ENCODE data around the gene GALNT17. TPM values are rescaled to one million over a fixed set of nuclear protein-coding genes. Genes with fewer than 3 reads are reported as not detected.

Gene GALNT17
- total and polyA plus RNA-seq, 5 donors from 2014 or later = not detected

GRCh38 chr7:71707041-71707440 is 575.1 kb downstream of the GALNT17 start:
- Mint-ChIP-seq H3K36me3 (no peaks in the 10 kb centered on the region), H3K27ac (no peak overlapping the region), H3K9me3 (peaks cover 0 to 23% (median 6%) of the 10 kb centered on the region in 7 donors), H3K27me3 (no peaks in the 10 kb centered on the region), H3K4me3 (no peak overlapping the region), H3K4me1 (no peaks in the 10 kb centered on the region)
- Histone ChIP-seq H3K4me3 (ENCODE audit: low read depth, low read length) (no peak overlapping the region), H3K4me1 (ENCODE audit: control insufficient read depth, insufficient read depth, low read length, poor library complexity, severe bottlenecking) (no peaks in the 10 kb centered on the region), H3K27ac (ENCODE audit: insufficient read depth, low read length, poor library complexity, severe bottlenecking) (no peak overlapping the region), H3K9me3 (ENCODE audit: control insufficient read depth in 2 of 2, low read length in 2 of 2) (peaks cover 0 to 4% of the 10 kb centered on the region in 2 experiments), H3K27me3 (ENCODE audit: control insufficient read depth, insufficient read depth, low read length) (no peaks in the 10 kb centered on the region), H3K36me3 (ENCODE audit: control insufficient read depth, insufficient read depth, low read length) (no peaks in the 10 kb centered on the region)
- DNase-seq = no peak
- no peak for ATAC-seq (ENCODE audit: low read depth in 2 of 2)

DNA sequence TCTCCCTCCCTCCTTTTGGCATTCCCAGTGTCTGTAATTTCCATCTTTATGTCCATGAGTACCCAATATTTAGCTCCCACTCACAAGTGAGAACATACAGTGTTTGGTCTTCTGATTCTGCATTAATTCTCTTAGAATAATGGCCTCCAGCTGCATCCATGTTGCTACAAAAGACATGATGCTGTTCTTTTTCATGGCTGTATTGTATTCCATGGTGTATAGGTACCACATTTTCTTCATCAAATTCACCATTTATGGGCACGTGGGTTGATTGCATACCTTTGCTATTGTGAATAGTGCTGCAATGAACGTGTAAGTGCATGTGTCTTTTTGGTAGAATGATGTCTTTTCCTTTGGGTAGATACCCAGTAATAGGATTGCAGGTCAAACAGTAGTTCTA is 576.8 kb downstream of the GALNT17 start:
- Histone ChIP-seq H3K27me3 (ENCODE audit: control insufficient read depth, insufficient read depth, low read length) (no peaks in the 10 kb centered on the region), H3K27ac (ENCODE audit: insufficient read depth, low read length, poor library complexity, severe bottlenecking) (no peak overlapping the region), H3K4me3 (ENCODE audit: low read depth, low read length) (no peak overlapping the region), H3K4me1 (ENCODE audit: control insufficient read depth, insufficient read depth, low read length, poor library complexity, severe bottlenecking) (no peaks in the 10 kb centered on the region), H3K36me3 (ENCODE audit: control insufficient read depth, insufficient read depth, low read length) (no peaks in the 10 kb centered on the region), H3K9me3 (ENCODE audit: control insufficient read depth in 2 of 2, low read length in 2 of 2) (peaks cover 0 to 4% of the 10 kb centered on the region in 2 experiments)
- no peak overlapping the region for H3K27ac Mint-ChIP-seq
- peaks cover 0 to 19% (median 3%) of the 10 kb centered on the region in 7 donors for H3K9me3 Mint-ChIP-seq
- ATAC-seq (ENCODE audit: low read depth in 2 of 2) (no peak), DNase-seq (no peak)
- H3K4me3 Mint-ChIP-seq = no peak overlapping the region
- no peaks in the 10 kb centered on the region for H3K36me3 Mint-ChIP-seq
- no peaks in the 10 kb centered on the region for H3K27me3 Mint-ChIP-seq
- no peaks in the 10 kb centered on the region for H3K4me1 Mint-ChIP-seq

DNA sequence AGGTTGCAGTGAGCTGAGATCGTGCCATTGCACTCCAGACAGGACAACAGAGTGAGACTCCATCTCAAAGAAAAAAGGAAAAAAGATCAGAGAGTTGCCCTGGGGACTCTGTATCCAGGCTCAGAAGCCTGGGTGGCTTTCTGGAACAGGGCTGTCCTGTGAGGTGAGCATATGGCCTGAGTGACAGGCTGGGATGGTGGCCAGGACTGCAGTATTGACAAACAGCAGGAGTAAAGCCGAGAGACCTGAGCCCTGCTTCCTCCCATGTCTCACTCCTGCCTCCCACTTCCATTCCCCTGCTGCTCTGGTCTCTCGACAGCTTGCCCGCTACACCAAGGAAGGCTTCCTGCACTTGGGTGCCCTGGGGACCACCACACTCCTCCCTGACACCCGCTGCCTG is 578.5 kb downstream of the GALNT17 start:
- no peak overlapping the region for H3K4me3 Mint-ChIP-seq
- no peak overlapping the region for H3K27ac Mint-ChIP-seq

GRCh38 chr7:71712653-71713180 is 580.8 kb downstream of the GALNT17 start:
- no peak for DNase-seq
- H3K27ac Mint-ChIP-seq = no peak overlapping the region
- Histone ChIP-seq H3K27ac (ENCODE audit: insufficient read depth, low read length, poor library complexity, severe bottlenecking) (no peak overlapping the region), H3K36me3 (ENCODE audit: control insufficient read depth, insufficient read depth, low read length) (no peaks in the 10 kb centered on the region), H3K27me3 (ENCODE audit: control insufficient read depth, insufficient read depth, low read length) (no peaks in the 10 kb centered on the region), H3K4me1 (ENCODE audit: control insufficient read depth, insufficient read depth, low read length, poor library complexity, severe bottlenecking) (no peaks in the 10 kb centered on the region), H3K9me3 (ENCODE audit: control insufficient read depth in 2 of 2, low read length in 2 of 2) (no peaks in the 10 kb centered on the region), H3K4me3 (ENCODE audit: low read depth, low read length) (no peak overlapping the region)
- H3K9me3 Mint-ChIP-seq = peaks cover 0 to 14% (median 4%) of the 10 kb centered on the region in 7 donors
- no peaks in the 10 kb centered on the region for H3K27me3 Mint-ChIP-seq
- H3K4me3 Mint-ChIP-seq = no peak overlapping the region
- ATAC-seq (ENCODE audit: low read depth in 2 of 2) = no peak
- H3K36me3 Mint-ChIP-seq = no peaks in the 10 kb centered on the region
- H3K4me1 Mint-ChIP-seq = no peaks in the 10 kb centered on the region

More for the DNA sequence above, 578.5 kb downstream of the GALNT17 start:
- Histone ChIP-seq H3K4me3 (ENCODE audit: low read depth, low read length) (no peak overlapping the region), H3K4me1 (ENCODE audit: control insufficient read depth, insufficient read depth, low read length, poor library complexity, severe bottlenecking) (no peaks in the 10 kb centered on the region), H3K36me3 (ENCODE audit: control insufficient read depth, insufficient read depth, low read length) (no peaks in the 10 kb centered on the region), H3K27me3 (ENCODE audit: control insufficient read depth, insufficient read depth, low read length) (no peaks in the 10 kb centered on the region), H3K27ac (ENCODE audit: insufficient read depth, low read length, poor library complexity, severe bottlenecking) (no peak overlapping the region), H3K9me3 (ENCODE audit: control insufficient read depth in 2 of 2, low read length in 2 of 2) (peaks cover 0 to 4% of the 10 kb centered on the region in 2 experiments)
- Mint-ChIP-seq H3K27me3 (no peaks in the 10 kb centered on the region), H3K36me3 (no peaks in the 10 kb centered on the region), H3K4me1 (no peaks in the 10 kb centered on the region), H3K9me3 (peaks cover 0 to 17% (median 4%) of the 10 kb centered on the region in 7 donors)
- ATAC-seq (ENCODE audit: low read depth in 2 of 2) (no peak), DNase-seq (no peak)

DNA sequence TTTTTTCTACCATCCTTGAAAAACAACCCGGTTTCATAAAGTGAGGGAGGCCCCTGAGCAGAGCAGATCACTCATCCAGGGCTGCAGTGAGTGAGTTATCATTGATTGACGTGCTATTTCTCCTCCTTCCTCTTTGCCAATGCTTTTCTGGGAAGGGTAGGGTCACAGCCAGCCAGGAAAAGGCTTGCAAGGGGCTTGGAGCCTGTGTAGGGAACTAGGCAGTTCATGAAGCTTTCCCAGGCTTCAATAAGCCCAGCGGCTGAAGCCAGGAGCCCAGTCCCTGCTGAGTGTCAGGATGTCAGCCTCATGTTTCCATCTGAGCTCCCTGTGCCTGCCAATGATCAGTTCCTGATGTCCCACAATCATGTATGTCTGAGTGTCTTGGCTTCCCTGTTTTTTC is 584.7 kb downstream of the GALNT17 start:
- Mint-ChIP-seq H3K4me1 (no peaks in the 10 kb centered on the region), H3K36me3 (no peaks in the 10 kb centered on the region), H3K27me3 (no peaks in the 10 kb centered on the region), H3K27ac (no peak overlapping the region), H3K4me3 (no peak overlapping the region), H3K9me3 (peaks cover 0 to 8% (median 2%) of the 10 kb centered on the region in 7 donors)
- DNase-seq (no peak), ATAC-seq (ENCODE audit: low read depth in 2 of 2) (no peak)
- Histone ChIP-seq H3K9me3 (ENCODE audit: control insufficient read depth in 2 of 2, low read length in 2 of 2) (no peaks in the 10 kb centered on the region), H3K4me3 (ENCODE audit: low read depth, low read length) (no peak overlapping the region), H3K27ac (ENCODE audit: insufficient read depth, low read length, poor library complexity, severe bottlenecking) (no peak overlapping the region), H3K36me3 (ENCODE audit: control insufficient read depth, insufficient read depth, low read length) (no peaks in the 10 kb centered on the region), H3K27me3 (ENCODE audit: control insufficient read depth, insufficient read depth, low read length) (no peaks in the 10 kb centered on the region), H3K4me1 (ENCODE audit: control insufficient read depth, insufficient read depth, low read length, poor library complexity, severe bottlenecking) (no peaks in the 10 kb centered on the region)

- Histone ChIP-seq H3K9me3 (ENCODE audit: control insufficient read depth in 2 of 2, low read length in 2 of 2) (no peaks in the 10 kb centered on the region), H3K4me3 (ENCODE audit: low read depth, low read length) (no peak overlapping the region), H3K27me3 (ENCODE audit: control insufficient read depth, insufficient read depth, low read length) (no peaks in the 10 kb centered on the region), H3K4me1 (ENCODE audit: control insufficient read depth, insufficient read depth, low read length, poor library complexity, severe bottlenecking) (no peaks in the 10 kb centered on the region), H3K36me3 (ENCODE audit: control insufficient read depth, insufficient read depth, low read length) (no peaks in the 10 kb centered on the region), H3K27ac (ENCODE audit: insufficient read depth, low read length, poor library complexity, severe bottlenecking) (no peak overlapping the region)
- Mint-ChIP-seq H3K36me3 (no peaks in the 10 kb centered on the region), H3K4me1 (no peaks in the 10 kb centered on the region), H3K4me3 (no peak overlapping the region), H3K27me3 (no peaks in the 10 kb centered on the region), H3K27ac (no peak overlapping the region), H3K9me3 (peaks cover 0 to 8% (median 2%) of the 10 kb centered on the region in 7 donors)
- ATAC-seq (ENCODE audit: low read depth in 2 of 2) = no peak
- DNase-seq = no peak
These were observed 586.6 kb downstream of the GALNT17 start for GRCh38 chr7:71718563-71718962.

DNA sequence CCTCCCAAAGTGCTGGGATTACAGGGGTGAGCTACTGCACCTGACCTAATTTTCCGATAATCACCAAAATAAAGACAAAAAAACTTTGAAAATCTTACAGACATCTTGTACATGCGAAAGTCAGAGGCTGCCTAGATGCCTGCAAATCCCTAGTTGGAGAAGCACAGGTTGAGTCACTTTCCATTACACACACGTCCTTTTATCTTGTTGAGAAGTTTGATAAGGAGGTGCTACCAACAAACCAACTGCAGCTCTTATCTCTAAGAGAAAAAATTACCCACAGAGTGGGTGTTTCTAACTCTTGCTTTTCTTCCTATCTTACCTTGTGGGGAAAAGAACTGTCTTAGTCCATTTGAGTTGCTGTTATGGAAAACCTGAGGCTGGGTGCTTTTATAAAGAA is 589.8 kb downstream of the GALNT17 start:
- no peaks in the 10 kb centered on the region for H3K4me1 ChIP-seq (ENCODE audit: control insufficient read depth, insufficient read depth, low read length, poor library complexity, severe bottlenecking)
- Mint-ChIP-seq H3K4me3 (no peak overlapping the region), H3K27me3 (no peaks in the 10 kb centered on the region), H3K27ac (no peak overlapping the region), H3K9me3 (peaks cover 0 to 11% (median 4%) of the 10 kb centered on the region in 7 donors), H3K36me3 (no peaks in the 10 kb centered on the region), H3K4me1 (no peaks in the 10 kb centered on the region)
- no peaks in the 10 kb centered on the region for H3K36me3 ChIP-seq (ENCODE audit: control insufficient read depth, insufficient read depth, low read length)
- no peaks in the 10 kb centered on the region for H3K27me3 ChIP-seq (ENCODE audit: control insufficient read depth, insufficient read depth, low read length)
- H3K4me3 ChIP-seq (ENCODE audit: low read depth, low read length) = no peak overlapping the region
- ATAC-seq (ENCODE audit: low read depth in 2 of 2) (no peak), DNase-seq (no peak)
- no peaks in the 10 kb centered on the region for H3K9me3 ChIP-seq (ENCODE audit: control insufficient read depth in 2 of 2, low read length in 2 of 2)
- no peak overlapping the region for H3K27ac ChIP-seq (ENCODE audit: insufficient read depth, low read length, poor library complexity, severe bottlenecking)

- Mint-ChIP-seq H3K9me3 (peaks cover 3 to 11% (median 4%) of the 10 kb centered on the region in 7 donors), H3K4me3 (no peak overlapping the region), H3K36me3 (no peaks in the 10 kb centered on the region), H3K27ac (no peak overlapping the region), H3K4me1 (no peaks in the 10 kb centered on the region), H3K27me3 (no peaks in the 10 kb centered on the region)
- Histone ChIP-seq H3K4me1 (ENCODE audit: control insufficient read depth, insufficient read depth, low read length, poor library complexity, severe bottlenecking) (no peaks in the 10 kb centered on the region), H3K27ac (ENCODE audit: insufficient read depth, low read length, poor library complexity, severe bottlenecking) (no peak overlapping the region), H3K9me3 (ENCODE audit: control insufficient read depth in 2 of 2, low read length in 2 of 2) (no peaks in the 10 kb centered on the region), H3K36me3 (ENCODE audit: control insufficient read depth, insufficient read depth, low read length) (no peaks in the 10 kb centered on the region), H3K27me3 (ENCODE audit: control insufficient read depth, insufficient read depth, low read length) (no peaks in the 10 kb centered on the region), H3K4me3 (ENCODE audit: low read depth, low read length) (no peak overlapping the region)
- no peak for DNase-seq
- no peak for ATAC-seq (ENCODE audit: low read depth in 2 of 2)
These were observed 591.9 kb downstream of the GALNT17 start for GRCh38 chr7:71723859-71724258.
